SHP77 (cell line): ENCODE data around the gene FAM83B.
"Not testable (repeated sequence)": the region's sequence is repeated elsewhere in the genome, so short reads cannot be mapped to it uniquely, and the experiment has no call there.

Experiments used
- DNase-seq, 2 experiments: peaks; one replicate each; lab custom pipeline; 2025; lab: John Stamatoyannopoulos, UW

FAM83B gene, protein sequence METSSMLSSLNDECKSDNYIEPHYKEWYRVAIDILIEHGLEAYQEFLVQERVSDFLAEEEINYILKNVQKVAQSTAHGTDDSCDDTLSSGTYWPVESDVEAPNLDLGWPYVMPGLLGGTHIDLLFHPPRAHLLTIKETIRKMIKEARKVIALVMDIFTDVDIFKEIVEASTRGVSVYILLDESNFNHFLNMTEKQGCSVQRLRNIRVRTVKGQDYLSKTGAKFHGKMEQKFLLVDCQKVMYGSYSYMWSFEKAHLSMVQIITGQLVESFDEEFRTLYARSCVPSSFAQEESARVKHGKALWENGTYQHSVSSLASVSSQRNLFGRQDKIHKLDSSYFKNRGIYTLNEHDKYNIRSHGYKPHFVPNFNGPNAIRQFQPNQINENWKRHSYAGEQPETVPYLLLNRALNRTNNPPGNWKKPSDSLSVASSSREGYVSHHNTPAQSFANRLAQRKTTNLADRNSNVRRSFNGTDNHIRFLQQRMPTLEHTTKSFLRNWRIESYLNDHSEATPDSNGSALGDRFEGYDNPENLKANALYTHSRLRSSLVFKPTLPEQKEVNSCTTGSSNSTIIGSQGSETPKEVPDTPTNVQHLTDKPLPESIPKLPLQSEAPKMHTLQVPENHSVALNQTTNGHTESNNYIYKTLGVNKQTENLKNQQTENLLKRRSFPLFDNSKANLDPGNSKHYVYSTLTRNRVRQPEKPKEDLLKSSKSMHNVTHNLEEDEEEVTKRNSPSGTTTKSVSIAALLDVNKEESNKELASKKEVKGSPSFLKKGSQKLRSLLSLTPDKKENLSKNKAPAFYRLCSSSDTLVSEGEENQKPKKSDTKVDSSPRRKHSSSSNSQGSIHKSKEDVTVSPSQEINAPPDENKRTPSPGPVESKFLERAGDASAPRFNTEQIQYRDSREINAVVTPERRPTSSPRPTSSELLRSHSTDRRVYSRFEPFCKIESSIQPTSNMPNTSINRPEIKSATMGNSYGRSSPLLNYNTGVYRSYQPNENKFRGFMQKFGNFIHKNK

DNA sequence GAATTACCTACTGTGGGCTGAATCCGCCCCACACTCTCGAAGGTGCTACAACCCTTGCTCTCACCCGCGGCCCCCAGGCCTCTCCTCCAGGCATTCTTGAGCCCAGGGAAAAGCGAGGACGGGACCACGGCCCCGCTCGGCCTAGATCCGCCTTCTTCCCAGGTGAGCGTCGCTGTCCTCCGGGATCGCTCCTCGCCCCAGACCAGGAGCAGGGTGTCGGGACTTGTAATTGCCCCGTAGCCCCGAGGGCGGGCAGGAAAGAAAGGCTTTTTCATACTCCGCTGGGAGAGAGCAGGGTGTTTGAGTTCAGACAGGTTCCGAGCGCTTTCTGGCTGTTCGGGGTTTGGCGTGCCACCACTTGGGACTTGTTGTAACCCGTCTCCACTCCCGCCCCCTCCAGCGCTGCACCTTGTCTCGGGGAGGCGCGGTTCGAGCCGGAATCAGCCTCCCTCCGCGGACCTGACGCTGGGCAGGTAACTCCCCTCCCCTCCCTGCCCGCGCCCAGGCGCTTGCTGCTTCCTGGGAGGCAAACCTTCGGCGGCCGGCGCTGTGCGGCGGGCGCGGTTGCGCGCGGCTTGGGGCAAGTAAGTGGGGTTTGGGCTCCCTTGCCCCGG lies at the start of gene FAM83B:
Gene FAM83B, plus strand, starts transcription at position 529 of the 614 bp plus-strand sequence. CDS start 23,476 bp downstream, outside the sequence.
- no peak for DNase-seq

DNA sequence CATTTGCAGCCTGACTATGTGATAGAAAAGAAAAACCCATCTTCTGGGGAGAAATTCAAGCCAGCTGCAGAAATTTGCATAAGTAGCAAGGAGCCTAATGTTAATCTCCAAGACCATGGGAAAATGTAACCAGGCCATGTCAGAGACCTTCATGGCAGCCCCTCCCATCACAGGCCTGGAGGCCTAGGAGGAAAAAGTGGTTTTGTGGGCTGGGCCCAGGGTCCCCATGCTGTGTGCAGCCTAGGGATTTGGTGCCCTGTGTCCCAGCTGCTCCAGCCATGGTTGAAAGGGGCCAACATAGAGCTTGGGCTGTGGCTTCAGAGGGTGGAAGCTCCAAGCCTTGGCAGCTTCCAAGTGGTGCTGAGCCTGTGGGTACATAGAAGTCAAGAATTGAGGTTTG lies 49.7 kb upstream of the FAM83B start:
- DNase-seq, result not testable (repeated sequence)

DNA sequence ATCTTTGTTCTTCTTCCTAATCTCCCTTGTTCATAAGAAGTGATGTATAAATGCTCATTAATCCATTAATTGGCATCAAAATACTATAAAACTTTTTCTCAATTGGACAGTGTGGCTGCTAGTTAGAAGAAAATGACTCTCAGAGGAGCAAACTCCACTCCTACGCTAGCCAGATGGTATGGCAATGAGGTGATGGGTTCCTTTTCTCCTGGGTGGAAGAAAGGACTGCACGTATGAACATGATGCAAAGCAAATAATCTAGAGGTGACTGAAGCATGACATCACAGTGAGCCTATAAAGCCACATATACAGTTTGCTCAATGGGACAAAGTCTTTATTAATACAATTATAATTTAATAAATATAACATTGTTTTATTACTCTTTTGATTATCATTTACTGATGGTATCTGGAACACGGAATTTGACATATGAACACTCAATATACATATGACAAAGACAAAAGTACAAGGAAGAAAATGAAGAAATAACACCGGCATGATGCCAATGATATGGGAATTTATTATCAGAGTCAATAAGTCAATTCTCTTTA lies 46.4 kb upstream of the FAM83B start:
- no peak for DNase-seq

DNA sequence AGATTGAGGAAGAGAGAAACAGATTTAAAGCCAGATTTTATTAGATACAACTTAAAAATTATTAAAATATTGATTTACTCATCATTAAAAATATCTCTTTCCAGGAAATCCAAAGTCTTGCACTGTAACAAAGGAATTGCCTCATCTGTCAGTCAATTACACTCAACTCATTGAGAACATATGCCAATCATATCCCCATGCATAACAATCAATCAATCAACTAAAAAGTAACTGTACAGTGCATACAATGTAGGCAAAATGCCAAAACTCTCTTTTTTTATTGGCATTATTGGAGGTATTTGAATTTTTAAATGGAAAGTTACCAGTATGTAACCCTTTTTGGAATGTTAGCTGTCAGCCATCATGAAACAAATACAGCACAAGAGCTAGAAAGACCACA lies 45.3 kb upstream of the FAM83B start:
- DNase-seq, result no peak

DNA sequence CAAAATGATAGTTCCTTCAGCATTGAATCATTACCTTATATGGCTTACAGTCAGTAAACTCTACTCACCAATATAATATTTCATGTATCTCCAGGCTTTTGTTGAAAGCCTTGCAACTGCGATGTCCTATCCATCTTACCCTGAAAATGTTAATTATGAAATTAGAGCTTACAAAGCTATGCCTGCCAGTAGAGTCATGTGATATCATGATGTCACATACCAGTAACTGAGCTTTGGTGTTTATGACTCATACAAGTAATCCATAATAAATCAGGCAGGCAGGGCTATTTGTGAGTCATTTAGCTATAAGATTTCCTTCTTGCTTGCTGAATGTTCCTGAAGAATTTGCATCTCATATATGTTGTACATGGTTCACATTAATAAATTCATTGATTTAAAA lies 44.9 kb upstream of the FAM83B start:
- no peak for DNase-seq

DNA sequence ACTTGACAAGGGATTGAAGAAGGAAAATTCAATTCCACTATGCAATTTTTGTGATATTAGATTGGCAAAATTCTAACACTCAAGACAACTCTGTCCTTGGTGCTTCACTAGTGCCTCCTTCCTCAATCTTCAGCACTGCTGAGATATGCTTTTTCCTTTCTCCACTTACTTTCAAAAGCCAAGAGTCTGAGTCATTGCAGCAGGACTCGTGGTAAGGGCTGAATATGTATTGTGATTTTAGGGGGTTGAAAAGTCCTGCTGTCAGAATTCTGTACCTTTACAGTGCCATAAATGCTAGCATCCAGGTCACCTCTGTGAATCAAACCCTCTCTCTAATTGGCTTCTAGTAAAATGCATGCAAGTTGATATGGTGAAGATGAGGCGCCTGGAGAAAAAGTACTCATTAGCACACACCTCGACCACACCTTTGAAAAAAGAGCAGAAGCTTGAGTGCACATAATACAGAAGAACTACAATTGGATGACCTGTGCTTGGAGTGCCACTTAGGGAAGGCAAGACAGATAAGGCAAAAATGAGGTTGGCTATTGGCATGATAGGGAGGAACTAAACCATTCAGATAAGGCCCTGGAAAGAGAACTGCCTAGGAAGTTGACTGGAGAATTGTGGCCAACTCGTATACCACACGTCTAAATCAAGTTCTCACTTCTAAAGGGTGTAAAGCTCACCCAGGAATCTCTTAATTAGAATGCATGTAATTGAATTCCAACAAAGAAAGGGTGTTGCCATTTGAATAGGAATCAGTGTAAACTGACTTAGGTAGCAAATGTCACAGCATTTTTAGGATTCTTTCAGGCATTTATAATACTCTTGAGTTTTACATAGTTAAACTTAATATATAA lies 43.6 kb upstream of the FAM83B start:
- no peak for DNase-seq

DNA sequence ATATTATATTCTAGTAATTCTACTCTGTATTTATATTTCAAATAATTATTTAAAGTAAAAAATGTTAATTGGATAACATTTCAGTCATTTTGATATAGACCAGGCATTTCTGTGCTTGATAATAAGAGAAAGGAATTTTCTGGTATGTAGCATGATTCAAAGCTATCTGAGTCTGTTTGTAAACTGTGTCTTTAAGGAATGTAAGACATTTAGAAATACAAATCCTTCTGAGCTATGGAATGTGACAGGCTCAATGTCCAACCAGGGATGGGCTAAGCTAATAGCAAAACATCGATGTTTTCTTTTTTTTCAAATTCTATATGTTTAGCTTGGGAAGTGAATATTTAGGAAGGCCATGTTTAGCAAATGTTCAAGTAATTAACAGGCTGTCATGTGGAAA lies 41.5 kb upstream of the FAM83B start:
- DNase-seq, result no peak

DNA sequence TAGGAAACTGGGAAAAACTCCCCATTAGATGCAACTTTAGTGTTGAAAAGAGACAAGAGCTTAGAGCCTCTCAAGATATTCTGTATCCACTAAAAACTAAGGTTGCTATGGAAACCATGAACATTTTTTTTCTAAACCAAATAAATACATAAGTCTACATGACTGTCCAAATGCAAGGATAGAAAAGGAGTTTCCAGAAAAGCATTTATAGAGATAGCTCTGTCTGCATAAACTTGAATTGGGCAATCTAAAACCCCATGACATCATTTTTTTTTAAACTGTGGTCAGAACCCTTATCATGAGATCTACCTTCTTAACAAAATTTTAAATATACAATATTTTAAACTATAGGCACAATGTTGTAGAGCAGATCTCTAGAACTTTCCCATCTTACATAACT lies 36.4 kb upstream of the FAM83B start:
- DNase-seq, result no peak

DNA sequence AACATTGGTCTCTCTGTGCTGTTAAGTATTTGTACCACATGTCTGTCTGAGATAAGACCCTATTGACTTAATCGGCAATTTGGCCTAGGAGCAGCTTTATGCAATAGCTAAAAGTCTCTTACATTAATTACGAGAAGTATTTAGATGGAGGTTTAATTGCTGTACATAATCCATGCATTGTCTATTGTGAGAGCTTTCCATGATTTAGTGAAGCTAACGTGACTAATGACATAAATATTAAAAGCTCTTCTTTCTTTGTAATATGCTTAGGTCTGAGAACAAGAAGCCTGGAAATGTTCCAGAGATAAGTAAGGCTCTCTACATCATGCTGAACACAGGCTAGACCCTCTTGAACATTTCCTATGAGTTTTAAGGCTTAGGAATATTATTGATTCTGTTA lies 32.7 kb upstream of the FAM83B start:
- DNase-seq, result no peak

DNA sequence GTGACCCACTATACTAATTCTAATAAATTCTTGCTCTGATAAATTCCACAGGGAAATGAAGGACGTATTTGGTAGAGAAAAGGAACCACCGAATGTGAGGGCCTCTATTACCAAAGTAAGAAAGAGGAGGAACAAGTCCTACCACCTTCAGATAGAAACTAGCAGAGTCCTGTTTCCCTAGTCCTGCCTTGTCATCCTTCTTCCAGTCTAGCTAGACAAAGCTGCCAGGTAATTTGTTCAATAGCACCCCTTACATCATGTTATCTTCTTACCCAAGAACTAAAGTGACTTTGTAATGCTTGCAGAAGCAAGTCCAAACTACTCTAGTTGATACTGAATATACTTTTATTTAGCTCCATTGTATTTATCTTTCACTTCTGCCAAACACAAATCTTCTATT lies 29.3 kb upstream of the FAM83B start:
- DNase-seq, result no peak

DNA sequence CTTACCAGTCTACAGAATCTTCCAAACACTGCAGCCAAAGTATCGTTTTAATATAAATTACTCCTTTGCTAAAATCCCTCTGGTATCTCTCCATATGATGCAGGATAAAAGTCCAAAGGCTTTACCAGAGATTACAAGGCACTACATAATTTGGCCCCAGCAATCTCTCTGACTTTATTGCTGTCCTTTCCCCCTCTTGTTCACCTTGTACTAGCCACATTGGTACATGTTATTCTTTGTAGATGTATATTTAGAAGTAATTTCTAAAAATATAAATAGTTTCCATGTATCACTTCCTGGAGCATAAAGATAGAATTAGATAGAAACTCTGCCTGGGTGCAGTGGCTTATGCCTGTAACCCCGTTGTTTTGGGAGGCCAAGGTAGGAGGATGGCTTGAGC lies 28.7 kb upstream of the FAM83B start:
- DNase-seq, result no peak

DNA sequence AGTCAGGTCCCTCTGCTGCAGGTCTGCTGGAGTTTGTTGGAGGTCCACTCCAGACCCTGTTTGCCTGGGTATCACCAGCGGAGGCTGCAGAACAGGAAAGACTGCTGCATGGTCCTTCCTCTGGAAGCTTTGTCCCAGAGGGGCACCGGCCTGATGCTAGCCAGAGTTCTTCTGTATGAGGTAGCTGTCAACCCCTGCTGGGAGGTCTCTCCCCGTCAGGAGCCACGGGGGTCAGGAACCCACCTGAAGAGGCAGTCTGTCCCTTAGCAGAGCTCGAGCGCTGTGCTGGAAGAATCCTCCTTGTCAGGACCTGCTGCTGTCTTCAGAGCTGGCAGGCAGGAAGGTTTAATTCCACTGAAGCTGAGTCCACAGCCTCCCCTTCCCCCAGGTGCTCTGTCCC lies 22.3 kb upstream of the FAM83B start:
- not testable (repeated sequence) for DNase-seq

DNA sequence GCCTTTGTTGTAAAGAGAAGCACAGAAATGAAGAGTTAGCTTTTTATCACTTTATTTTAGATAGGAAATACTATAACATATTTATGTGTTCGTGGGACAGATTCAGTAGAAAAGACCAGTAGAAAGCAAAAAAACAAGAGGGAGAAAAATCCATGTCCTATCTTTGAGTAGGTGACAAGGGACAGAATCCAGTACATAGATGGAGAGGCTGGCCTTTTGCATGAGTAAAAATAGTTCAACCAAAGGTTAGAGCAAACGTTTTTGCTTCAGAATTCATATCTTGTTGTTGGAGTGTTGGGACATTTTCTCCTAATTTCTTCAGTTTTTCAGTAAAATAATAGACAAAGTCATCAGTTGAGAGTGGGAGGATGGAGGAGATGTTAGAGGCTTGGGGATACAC lies 19.6 kb upstream of the FAM83B start:
- no peak for DNase-seq

DNA sequence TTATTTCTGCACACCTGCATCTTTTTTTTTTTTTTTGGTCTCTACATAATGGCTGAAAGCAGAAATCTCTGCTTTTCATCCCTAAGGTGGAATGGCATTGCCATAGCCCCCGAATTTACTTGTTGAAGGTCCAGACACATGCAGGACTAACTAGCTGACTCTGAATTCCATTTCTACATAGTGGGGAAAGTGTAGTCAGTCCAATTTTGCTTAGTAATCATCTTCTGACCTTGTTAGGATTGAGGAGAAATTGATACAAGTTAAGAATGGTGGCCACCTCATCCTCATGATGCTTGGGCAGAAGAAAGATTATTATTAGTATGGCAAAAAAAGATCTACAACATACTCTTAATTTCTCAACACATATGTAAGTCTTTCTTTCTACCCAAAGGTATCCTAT lies 16.4 kb upstream of the FAM83B start:
- DNase-seq, result no peak

DNA sequence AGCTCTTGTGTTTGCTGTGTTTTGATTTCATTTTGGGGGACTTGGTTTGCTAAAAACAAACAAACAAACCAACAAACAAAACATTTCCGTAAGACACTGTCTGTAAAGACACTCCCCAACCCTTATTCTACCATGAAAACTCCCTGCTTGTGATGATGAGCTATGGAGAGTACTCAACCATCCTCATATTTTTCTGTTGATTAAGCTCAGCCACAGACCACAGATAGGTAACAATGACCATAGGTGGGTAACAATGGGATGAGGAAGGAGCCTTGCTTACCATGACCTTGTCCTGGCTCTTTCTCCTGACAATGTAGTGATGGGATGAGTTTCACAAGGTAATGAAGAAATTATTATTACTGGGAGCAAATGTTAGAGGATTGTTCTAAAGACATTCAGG lies 11.4 kb upstream of the FAM83B start:
- no peak for DNase-seq

DNA sequence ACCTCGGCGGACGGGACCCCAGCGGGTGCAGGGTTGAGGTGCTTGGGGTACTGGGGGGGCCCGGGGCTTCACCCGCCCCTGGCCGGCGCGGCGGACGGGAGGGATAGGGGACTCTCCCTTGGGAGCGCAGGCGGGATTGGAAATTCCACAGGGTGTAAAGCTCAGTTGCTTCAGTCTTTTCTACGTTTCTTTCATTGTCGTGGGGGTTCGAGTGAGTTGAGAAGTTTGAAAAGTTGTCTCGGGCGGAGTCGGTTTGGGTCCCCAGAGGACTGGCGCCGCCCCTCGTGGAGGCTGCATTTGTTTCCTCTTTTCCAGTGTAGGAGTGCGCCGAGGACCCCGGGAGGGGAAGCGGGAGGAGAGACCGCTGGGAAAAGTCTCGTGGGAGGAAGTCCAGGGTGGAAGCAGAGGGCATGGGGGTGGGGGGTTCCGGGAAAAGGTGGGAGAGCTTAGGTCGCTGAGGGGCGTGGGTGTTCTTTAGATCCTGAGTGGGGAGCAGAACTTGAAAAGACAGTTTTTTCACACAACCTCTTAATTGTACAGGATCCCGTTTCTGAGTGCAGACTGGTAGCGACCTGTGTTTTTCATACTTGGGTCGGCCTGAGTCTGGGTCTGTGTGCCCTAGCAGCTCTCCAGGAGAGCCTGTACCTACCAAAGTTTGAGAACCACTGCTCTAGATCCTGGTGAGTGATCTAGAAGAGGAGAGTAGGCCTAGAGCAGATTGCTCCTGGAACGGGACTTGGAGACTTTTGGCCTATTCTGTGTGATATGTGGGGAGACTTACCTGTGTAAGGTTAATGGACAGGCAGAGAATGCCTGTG lies 495 bp downstream of the FAM83B start:
- DNase-seq, result no peak

DNA sequence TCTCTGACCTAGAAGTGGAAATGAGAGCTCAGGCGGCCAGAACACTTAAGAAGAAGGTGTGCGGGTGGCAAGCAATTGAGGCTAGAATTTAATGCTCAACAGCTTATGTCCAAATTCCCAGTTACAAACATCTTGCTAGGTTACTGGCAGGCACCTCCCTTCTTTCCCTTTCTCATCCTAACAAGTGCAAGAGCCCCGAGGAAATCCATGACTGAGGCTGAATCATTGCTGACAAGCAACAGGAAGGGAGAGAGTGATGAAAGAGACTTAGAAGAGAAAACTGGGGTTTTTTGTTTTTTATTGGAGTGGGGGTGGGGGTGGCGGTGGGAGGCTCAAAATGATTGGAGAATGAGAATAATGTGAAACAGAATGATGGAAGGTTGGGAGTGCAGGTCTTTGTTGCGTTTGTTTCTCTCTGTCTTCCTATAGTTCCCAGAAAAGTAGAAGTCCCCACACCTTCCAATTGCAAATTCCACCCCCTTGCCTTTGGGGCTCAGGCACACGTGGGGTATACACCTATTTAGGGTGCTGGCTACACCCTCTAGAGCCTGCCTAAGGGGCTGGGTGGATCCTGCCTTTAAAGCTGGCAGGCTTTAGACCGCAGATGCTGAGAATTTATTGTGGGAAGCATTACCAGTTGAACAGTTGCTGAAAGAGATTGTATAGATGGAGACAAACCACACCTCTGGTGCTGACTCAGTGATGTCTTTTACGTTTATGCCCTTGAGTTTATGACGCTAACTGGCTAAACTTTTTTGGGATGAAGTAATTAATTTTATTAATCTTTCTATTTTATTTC lies 1.4 kb downstream of the FAM83B start:
- no peak for DNase-seq

DNA sequence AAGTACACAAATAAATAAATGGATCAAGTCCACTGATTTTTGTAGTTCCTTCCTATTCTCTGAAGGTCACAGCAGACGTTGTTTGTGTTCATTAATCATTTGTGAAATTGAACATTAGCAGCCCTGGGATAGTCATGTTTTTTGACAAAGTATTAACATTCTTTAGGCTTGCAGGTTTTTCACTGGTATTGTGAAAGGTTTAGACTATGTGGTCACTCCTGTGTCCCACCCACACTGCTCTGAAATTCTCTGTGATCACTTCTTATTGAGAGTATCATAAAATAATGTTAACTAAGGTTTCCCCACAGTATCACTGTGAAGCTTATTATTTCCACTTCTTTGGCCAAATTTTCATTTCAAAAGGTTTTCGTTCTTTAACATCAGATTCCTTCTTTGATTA lies 3.5 kb downstream of the FAM83B start:
- DNase-seq, result no peak

DNA sequence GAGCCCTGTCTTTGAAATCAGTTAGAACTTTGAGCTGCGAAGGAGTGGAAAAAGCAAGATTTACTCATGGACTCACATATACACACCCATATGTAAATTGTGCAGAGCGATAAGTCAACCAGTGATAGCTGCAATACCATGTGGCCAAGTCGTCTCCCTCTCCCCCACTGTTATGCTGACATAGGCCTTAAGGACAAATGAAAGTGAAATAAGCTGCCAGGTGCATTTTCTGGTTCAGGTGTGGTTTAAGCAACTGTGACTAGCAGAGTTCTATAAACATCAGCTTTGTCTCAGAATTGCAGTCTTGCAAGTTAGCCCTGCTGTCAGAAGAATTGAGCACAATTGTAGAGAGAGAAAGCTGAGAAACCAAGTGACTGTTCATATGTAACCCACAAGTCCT lies 9.6 kb downstream of the FAM83B start:
- DNase-seq, result no peak

DNA sequence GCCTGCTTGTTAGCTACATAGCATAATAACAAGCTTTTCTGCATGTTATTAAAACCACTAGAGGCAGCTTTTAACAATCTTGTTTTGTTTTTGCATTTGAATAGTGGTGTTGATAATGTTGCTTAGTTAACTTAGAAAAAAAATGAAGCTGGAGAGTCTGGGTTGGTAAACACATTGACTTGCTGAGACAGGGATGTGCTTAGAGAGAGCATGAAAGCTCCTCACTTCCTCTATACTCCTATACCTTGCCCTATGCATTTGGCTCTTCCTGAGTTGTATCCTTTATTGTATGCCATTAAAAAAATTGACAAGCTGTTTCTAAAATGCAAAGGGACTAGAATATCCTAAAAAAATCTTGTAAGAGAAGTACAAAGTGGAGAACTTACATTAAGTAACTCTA lies 13.6 kb downstream of the FAM83B start:
- no peak for DNase-seq
